IPS-NIHi7 (cell line): ENCODE data around the gene RANGAP1.

ENCODE experiments used
- DNase-seq: peaks from one replicate; pipeline ENCODE4 v3.0.0; 2012; ENCODE audit warnings: mixed read lengths; ENCODE audit errors: extremely low spot score

The RANGAP1 gene

DNA sequence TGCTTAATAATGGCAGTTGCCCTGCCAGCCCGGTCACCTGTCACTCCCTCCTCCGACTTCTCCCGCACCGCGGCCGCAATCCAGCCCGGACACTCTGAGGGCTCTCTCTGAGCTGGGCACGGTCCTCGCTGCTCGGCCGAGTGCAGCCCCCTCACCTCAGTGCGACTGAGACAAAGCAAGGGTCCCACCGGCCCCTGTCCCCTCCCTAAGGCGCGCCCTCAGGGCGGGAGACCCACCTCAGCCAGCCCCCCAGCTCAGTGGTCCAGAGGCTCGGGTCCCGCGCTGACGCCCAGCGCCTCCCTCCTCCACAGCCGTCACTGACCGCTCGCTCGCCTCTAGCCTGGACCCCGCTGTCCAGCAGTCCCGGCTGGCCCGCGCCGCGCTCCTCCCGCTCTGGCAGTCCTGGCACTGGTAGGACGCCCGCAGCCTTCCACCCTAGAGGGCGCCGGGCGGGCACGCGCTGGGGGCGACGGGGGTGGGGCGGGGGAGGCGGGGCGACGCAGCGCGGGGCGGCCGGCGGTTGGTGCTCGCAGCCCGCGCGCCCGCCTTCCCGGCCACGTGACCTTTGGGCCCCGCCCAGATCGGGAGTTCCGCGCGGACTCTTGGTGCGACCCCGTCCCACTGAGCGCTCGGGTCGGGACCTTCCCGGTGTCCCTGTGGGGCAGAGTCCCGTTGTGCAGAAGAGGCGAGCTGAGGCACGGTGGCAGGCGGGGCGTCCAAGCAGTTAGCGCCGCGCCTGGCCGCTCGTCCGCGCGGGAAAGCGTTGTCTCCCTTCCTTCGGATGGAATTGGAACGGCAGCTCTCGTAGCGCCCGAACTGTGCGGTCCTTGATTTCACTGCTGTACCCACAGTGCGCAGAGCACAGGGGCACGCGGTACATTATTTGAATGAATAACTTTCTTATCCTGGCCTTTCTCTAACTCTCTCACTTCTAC lies 88.7 kb downstream of the RANGAP1 start:
- peak; percentile 93 for DNase-seq
